ENCODE results near the gene THRB.

Gene THRB

DNA sequence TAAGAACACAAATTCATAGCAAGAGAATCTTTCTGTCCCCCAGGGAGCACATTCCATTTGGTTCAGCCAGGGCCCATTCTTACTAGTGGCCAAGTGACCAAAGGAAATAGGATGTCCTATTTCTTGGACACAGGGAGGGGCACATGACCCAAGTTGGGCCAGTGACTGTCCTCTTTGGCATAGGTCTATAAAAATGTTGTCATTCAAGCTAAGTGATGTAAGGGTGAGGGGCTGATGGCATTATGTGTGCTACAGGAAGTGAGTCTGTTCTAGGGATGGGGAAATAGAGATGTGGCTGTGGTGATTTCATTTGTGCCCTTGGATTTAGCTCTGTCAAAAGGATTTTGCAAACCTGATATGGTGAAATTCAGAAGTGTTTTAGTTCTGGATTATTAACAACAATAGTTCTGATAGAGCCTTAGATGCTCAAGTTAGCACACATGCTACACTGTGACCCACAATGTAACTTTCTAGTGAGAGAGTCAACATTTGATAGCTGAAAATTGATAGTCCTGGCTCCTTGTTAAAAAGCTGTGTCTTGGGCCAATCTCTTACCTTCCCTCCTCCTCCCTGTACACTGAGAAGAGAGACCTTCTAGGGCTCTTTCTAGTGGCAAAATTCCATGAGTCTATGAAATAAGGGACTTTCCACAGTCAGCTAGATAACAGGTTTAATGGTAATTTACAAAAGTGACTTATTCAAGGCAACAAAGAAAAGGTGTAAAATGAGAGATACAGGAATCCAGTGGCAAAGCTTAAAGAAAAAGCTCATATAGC is 117.2 kb downstream of the THRB start:
- DNase-seq (ENCODE audit: low read depth in 2 of 2): no peak

DNA sequence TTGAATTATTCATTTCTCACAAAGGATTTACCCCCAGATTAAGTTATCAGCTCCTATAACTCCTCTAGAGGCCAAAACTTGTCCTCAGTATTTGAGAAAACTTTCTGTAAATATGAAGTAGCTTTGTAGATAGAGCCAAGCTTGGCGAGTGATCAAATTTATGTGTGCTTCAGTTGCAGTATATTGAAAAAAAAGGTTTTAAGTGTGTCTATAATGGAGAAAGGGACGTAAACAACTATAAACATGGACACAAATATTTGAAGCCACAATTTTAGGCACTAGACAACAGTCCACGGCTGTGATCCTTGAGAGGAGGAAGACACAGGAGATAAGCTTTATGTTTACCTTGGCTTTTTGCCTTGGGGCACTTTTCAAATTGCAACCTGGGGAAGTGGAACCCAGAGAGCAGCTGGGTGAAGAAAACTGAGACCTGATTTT is 118.7 kb downstream of the THRB start:
- DNase-seq (ENCODE audit: low read depth in 2 of 2): no peak

DNA sequence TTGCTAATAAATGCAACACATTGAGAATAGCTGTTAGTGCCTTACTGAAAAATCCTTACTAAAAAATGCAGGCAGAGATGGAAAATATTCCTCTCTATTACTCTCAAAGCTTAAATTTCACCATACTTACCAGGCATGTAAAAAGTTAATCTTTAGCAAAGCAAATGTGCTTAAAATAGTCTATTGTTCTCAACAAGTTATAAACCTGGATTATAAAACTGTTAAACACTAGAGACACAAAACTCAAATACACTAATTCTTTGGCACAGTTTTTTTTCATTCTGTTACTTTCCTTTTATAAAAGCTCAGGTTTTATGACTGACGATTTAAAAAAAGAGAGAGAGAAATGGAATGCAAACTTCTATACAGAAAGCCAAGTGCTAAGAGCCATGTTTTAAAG is 119.8 kb downstream of the THRB start:
- DNase-seq (ENCODE audit: low read depth in 2 of 2): no peak

DNA sequence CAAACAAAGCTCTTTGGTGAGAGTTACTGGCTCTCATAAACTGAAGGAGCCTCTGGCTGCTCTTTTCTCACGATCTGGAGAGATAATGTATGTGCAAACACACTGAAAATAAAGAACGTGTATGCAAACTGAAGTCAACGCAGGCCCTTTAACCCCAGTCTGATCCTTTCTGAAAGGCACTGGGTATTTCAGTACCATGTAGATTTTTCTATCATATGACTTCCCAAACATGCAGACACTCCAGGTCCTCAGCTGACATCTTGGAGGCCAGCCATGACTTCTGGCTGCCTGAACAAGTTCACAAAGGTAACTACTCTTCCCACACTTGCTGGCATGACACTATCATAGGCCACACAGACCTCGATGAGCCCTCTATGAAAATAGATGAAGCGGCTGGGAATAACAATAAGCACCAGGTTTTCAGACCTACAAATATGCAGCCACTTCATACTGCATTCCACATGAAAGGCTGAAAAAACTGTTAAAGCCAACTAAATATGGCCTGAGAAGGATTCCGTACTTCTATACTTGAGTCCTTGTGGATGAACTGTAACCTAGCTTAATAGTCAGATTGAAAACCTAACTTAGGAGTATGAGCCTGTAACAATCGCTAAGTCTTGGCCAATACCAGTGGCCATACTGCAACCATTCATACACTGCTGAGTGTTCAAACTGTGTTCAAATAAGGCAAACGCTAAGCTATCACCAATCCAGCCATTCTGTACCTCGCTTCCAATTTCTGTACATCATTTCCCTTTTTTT is 121.3 kb downstream of the THRB start:
- no peak for DNase-seq (ENCODE audit: low read depth in 2 of 2)

DNA sequence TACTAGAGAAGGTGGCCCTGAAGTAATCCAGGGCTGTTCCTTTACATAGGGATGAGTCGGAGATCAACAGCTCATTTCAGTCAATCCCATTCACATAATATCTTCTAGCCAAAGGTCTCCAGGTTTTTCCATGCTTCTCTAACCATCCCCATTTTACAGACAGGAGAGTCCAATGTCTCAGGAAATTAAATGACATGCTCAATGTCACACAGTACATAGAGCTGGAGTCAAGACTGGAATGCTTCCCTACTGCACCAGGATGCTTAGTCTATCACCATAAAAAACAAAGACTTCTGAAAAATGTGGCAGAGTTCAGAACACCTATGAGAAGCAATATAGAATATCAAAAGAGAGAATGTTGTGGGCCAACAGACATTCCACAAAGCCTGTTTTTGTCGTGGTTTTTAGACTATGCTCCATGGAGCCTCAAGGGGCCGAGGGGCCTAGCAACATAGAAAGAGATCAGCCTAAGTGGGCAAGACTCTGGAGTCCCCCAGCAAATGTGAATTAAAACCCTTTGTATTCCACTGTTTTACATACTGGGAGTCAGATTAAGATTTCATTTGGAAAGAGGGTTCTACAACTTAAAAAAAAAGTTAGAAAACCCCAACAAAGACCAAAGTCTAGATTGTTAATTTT is 122.0 kb downstream of the THRB start:
- no peak for DNase-seq (ENCODE audit: low read depth in 2 of 2)

DNA sequence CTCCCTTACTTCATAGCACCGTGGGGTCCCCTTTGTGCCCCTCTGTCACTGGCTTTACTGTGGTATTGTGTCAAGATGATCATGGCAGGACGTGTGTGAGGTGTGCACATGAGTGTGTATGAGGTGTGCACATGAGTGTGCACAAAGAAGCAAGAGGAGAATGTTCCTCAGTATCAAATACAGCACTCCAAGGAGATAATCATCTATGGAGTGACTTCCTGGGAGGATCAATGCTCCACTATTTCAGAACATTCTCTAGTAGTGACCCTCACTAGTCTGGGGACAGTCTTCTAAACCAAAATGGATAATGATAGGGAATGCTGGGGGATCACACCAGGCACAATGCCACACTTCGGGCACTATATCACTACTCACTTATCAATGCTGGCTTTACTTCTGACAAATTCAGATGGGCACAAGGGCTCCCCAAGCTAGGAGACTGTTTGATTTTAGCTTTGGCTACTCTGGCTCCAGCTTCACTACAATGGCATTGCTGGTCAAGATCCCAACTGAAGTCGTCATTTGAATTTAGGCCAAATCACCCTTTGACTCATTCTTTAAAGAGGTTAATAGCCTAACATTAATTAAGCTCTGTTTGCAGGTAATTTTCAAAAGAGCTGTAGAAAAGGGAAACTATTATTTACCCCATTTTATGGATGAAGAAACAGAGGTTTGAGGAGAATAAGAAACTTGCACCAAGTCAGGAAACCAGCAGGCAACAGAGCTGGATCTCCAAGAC is 124.1 kb downstream of the THRB start:
- DNase-seq (ENCODE audit: low read depth in 2 of 2): no peak

DNA sequence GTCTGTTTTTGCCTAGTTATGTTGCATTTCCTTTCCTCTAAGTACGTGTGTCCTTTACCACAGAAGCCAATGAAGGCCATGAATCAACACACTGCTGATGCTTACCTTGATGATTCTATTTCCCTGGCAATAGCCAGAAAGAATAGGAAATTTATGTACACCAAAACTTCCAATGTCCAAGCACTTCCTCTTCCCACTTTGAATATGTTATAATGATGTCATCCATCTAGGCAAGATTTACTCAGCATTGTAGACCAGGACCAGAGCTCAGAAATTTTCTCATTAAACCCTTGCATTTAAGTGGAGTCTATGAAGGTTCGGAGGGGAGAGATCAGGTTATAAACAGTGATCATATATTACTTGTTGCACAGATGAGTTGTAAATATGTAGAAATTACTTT is 126.0 kb downstream of the THRB start:
- DNase-seq (ENCODE audit: low read depth in 2 of 2): no peak

DNA sequence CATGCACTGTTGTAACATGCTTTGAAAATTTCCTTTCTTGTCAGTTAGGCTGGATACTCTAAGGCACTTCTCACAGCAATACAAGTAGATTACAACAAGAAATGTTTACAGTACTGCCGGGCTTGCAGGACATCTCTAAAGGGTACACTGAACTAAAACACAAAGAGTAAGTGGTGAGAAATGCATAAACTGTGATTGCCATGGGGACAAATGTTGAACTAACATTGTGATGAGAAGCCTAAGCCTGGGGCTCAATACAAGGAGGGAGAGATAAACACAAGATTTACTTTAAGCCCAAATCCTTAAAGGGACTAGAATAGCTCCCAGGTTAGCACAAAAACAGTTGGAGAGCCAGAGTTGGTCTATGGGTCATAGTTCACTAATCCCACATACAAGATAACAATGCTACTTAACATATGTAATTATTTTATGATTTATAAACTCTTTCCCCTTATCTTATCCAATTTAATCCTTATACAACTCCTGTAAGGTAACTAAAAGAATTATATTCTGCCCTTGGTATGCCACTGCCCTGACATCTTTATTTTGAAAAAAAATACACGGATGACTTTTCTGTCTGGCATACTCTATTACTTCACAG is 126.9 kb downstream of the THRB start:
- no peak for DNase-seq (ENCODE audit: low read depth in 2 of 2)

DNA sequence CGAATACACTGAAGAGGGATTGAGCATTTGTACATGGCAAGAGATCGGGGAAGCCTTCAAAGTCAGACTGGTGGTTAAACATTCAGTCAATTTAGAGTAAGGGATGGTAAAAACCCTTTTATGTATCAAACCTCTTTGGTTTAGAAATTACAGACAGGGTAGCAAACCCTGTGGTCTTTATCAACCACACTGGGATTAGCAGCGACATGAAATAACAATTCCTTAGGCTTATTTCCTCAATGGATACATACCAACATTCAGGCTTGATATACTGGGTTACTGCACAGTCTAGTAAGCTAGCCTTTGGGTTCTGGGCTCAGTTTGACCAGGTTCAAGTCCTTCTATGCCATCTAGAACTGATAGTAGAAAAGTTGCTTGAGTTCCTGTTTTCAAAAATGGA is 127.4 kb downstream of the THRB start:
- no peak for DNase-seq (ENCODE audit: low read depth in 2 of 2)

DNA sequence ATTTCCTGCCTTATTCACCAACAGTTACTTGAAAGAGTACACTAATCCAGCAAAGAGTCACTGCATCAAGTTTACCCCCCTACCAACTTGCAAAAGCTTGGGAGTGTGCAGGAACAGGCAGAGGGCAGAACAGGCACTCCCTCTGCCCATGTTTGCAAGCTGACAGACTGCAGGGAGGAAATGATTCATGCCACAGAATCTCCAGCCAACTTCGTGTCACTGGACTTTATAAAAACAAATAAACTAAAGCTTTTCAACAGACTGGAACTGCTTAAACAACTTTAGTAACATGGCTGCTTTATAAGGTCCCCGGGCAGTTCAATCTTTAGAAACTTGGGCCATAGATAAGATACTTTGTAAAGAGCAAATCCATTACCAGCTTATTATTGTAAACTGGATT is 129.5 kb downstream of the THRB start:
- DNase-seq (ENCODE audit: low read depth in 2 of 2): no peak

DNA sequence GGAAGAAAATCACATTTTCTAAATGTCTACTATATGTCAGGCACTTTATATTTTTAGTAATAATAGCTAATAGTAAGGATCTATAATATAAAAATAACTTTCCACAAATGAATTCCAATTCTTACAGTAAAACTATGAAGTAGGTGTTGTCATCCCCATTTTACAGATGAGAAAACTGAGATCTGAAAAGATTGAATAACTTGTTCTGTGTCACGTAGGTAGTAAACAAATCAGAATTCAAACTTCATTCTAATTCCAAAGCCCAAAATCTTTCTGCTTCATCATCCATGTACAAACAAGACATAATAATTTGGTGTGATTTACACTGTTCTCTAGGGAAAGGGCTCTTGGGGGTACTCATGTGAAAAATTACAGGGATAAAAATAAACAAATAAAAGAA is 130.3 kb downstream of the THRB start:
- DNase-seq (ENCODE audit: low read depth in 2 of 2): no peak

DNA sequence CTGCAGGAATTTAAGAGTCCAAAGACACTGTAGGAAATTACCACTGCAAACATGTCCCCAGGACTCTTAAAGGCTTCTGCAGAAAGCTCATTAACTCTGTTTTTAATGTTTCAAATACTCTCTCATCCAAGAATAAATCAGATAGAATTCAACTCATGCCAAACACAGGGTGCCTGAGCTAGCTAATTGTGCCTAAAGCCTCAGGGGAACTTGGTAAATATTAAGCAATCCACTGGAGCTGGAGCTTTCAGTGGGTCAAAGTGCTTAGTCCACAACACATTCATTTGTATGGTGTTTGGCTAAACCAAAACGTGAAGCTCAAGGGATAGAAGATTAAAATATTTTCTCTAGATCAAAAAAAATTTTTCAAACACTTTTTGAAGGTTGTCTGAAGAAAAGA is 131.4 kb downstream of the THRB start:
- DNase-seq (ENCODE audit: low read depth in 2 of 2): no peak

DNA sequence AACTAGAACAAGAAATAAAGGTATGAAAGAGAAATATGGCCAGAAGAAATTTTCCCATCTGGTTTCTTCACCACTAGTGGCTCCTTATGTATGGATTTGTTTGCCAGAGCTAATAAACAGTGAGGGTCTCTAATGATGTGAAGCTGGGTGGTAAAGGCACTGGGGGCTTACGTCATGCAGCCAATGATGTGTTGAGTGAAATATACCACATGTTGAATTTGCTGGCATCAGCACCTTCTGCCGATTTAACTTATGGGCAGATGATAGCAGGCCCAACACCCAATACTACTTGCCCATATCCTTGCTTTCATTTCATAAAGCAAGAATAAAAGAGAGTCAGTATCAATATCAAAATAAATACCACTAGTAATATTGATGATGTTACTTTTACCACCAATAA is 133.0 kb downstream of the THRB start:
- no peak for DNase-seq (ENCODE audit: low read depth in 2 of 2)

DNA sequence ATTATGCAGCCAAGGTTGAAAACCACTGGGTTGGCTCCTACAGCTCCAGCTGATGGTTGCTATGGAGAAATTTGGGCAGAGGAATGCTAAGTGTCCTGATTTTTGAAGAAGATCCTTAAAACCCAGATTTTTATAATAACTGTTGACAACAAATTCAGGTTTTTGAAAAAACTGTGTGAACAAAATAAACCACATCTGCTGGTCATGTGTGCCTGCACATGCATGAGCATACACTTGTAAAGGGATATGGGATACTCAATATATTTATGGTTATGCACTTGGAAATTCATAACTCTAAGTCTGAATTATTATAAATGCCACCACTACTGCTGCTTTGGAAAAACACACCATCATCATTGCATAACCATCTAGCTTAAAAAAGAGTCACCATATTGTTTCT is 133.7 kb downstream of the THRB start:
- no peak for DNase-seq (ENCODE audit: low read depth in 2 of 2)

DNA sequence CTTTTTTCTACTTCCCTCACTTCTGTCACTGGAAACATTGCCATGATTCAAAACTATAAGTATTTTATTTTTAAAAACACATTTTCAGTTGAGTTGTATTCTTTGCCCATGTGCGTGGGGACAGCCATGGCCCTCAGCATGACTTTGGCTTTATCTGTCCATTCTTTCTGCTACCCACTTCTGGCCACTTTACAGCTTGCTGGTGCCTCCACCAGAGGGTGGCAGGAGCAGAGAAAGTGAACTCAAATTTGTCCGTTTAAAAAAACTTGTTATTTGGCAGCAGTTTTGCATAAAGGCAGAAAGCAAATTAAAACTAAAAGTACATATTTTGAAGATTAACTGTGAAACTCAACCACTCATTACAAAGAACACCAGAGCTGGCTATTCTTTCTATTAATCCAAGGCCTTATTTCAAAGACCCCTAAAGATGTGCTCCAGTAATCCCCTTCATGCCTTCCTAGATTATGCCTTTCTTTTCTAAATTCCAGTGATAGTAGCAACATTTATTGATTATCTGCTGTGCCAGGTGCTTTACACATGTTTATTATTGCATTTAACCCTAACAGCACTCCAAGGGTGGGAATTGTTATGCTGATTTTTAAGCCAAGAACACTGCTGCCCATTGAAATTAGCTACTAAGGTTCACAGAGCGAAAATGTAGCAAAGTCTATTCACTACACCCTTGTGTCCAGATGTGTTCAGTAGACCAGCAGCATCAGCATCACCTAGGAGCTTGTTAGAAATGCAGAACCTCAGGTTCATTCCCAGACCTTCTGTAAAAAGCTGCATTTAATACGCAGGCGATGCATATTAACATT is 134.8 kb downstream of the THRB start:
- no peak for DNase-seq (ENCODE audit: low read depth in 2 of 2)

DNA sequence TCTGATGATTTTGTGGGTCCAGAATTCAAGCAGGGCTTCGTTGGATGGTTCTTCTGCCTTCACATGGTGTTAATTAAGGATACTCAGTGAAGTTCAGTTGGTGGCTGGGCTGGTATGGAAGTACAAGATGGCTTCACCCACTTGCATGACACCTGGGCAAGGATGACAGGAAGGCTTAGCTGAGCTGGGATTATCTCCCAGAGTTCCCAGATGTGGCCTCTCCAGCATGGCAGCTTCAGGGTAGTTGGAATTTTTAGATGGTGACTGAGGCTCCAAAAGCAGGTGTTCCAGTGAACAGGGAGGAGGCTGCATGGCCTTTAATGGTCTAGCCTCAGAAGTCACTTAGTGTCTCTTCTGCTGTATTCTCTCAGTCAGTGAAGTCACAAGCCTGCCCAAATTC is 135.5 kb downstream of the THRB start:
- no peak for DNase-seq (ENCODE audit: low read depth in 2 of 2)

DNA sequence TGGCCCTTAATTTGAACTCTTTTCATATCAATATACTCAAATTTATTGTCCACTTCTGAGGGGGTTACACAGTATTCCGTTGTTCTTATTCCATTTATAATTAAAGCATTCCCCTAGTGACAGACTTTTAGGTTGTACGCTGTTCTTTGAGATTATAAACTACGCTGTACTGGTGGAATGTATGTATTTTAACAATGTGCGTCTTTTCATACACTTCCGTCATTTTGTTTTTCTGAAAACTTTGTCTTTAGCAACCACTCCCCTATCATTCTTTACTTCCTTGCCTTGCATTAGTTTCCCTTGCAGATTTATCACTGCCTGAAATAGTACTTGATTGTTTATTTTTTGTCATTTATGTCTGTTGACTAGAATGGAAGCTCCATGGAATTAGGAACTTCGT is 137.0 kb downstream of the THRB start:
- DNase-seq (ENCODE audit: low read depth in 2 of 2): no peak

DNA sequence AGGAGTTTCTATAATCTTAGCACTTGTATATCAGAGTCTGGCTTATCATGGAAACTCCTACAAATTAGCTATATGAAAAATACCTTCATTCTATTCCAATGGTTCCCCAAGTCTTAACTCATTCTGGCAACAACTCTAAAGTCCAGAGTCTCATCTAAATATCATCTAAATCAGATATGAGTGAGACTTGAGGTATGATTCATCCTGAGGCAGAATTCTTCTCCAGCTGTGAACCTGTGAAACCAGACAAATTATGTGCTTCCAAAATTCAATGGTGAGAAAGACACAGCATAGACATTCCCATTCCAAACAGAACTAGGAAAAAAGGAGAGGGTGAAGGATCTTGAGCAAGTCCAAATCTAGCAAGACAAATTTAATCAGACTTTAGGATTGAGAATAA is 138.8 kb downstream of the THRB start:
- DNase-seq (ENCODE audit: low read depth in 2 of 2): no peak

DNA sequence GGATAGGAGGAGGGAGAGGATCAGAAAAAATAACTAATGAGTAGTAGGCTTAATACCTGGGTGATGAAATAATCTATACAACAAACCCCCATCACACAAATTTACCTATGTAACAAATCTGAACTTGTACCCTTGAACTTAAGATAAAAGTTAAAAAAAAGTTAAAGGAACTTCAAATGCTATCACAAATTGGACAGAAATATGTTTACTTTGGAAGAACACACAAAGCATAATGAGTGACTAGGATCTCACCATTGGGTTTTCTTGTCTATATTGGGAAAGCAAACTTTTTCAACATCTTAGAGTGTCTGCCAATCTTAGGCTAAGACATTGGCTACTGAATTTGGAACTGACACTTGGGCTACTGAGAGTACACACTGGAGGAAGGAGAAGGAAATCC is 140.4 kb downstream of the THRB start:
- no peak for DNase-seq (ENCODE audit: low read depth in 2 of 2)

DNA sequence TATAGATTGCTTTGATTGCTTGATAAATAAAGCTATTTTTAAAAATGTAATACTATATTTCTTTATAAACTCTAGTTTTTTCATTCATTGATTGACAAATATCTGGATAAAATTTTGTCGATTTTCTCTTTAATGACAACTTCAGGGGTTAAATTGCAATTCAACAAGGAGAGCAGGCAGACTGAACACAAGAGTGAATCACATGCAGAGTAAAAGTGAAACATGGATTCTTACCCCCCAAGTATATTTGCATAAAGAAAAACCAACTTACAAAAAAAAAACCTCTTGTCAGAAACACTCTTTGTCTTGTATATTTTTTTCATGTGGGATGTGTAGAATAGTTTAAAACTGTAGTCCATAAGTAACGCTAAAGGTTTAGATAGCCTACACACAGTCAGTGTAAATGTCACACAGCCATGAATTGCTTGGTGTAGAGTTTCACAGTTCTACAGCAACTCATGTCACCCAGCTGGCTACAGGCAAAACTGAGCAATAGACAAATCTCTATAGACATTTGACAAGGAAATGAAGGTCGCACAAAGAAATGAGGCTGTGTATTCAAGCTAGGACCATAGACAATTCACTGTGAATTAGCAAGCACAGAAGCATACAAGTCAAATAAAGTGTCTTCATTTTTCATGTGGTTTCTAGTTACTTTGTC is 141.6 kb downstream of the THRB start:
- no peak for DNase-seq (ENCODE audit: low read depth in 2 of 2)

Measured in stimulated activated CD8-positive, alpha-beta memory T cell treated with anti-CD3 and anti-CD28 coated beads, Interleukin-2, amount 100 ng/mL, for 1 hour (primary cell).